HG03066 (cell line): ENCODE measurements around the gene DSE.

Experiments used
- ATAC-seq: cut with Tn5 transposase; IDR thresholded peaks from one replicate; pipeline ENCODE4 v1.9.1; 2021; ENCODE audit warnings: low read depth; ENCODE audit not compliant: unreplicated experiment

Gene DSE

GRCh38 chr6:116465246-116465645 is 94.5 kb downstream of the DSE start:
- no peak for ATAC-seq

DNA sequence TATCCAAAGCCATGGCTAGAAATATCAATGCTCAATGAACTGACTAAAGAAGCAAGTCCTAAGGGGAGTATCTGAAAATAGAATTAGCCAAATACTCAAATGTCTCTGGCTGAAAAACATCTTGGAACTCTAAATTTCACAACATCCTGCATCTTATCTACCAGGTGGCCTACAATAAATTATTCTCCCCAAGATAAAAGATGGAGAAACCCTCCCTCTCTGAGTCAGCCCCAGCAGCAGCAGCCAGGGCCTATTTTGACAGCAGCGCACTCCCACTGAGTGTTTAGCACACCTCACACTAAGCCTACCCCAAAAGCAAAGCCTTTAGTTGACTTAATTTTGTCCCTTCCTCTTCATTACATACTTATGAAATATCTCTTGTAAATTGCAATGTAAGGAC is 96.3 kb downstream of the DSE start:
- ATAC-seq = no peak

- ATAC-seq = no peak
These were observed 96.8 kb downstream of the DSE start for GRCh38 chr6:116467514-116467913.

DNA sequence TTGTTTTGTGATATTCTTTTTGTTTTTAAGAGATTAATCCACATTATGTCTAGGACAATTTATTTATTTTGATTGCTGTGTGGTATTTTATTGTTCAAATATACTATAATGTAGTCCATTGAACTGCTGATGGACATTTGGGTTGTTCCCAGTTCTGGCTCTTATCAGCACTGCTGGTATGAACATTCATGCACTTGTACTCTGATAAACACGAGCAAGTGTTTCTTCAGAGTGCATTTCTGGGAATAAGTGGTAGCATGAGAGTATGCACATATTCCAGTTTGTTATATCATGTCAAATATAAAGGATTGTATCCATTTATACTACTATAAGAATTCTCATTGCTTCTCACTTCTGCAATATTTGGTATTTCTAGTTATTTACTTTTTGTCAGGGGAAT is 97.5 kb downstream of the DSE start:
- no peak for ATAC-seq

- ATAC-seq = no peak
These were observed 100.8 kb downstream of the DSE start for GRCh38 chr6:116471531-116471930.

DNA sequence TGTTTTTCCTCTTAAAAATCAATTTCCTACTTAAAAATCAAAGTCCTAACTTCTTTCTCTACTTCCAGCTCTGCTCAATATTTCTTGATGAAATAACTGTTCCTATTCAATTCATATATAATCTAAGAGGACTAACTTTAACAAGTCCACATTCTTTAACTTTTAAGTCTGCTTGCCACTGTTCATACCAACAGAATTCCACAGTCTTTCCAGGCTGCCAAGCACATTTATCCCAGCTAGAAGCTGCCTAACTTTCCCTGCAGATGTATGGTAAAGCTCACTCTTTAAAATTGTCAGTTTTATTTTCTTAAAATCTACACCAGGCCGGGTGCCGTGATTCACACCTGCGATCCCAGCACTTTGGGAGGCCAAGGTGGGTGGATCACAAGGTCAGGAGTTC is 102.0 kb downstream of the DSE start:
- ATAC-seq = no peak

GRCh38 chr6:116475141-116475540 is 104.4 kb downstream of the DSE start:
- ATAC-seq = no peak

- ATAC-seq = peak; percentile 100
These were observed 105.4 kb downstream of the DSE start for GRCh38 chr6:116476002-116476678.

GRCh38 chr6:116482780-116483179 is 112.0 kb downstream of the DSE start:
- no peak for ATAC-seq

- ATAC-seq = no peak
These were observed 112.9 kb downstream of the DSE start for GRCh38 chr6:116483616-116484015.

GRCh38 chr6:116485559-116486184 is 114.9 kb downstream of the DSE start:
- no peak for ATAC-seq

- ATAC-seq = no peak
These were observed 121.0 kb downstream of the DSE start for GRCh38 chr6:116491610-116492330.

DNA sequence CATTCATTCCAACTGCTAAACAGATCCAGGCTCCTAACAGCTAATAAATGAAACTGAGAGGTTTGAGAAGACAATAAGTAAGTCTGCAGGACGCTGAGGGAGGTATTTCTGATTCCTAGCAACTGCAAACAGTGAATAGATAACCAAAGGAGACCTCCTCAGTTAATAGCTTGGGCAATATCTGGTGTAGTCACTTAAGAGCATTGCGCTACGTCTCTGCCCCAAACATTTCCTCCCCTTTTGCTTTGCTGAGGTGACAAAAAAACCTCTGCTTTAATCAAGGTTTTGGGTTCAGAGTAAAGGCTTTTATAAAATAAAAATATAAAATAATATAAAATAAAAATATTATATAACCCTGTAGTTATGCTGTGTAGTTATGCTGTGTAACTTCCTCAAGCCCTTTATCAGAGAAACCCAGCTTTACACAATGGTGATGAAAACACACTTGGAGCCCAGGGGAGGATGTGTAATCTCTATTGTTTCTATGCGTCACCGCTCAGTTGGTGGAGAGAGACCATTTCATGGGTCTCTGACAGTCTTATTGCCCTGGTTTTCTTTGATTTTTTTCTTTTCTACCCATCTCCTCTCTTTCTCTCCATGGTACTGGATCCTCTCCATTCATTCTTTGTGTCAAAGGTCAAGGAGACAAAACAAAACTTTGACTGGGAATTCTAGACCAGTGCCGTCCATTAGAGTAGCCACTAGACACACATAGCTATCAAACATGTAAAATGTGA is 121.8 kb downstream of the DSE start:
- ATAC-seq = no peak
